Activated CD4-positive, alpha-beta memory T cell treated with anti-CD3 and anti-CD28 coated beads for 36 hours (primary cell): ENCODE measurements around the gene COP1. TPM values are rescaled to one million over a fixed set of nuclear protein-coding genes. Genes with fewer than 3 reads are reported as not detected.

Source experiments
- CTCF ChIA-PET: fragments of 350-600 bp; sonication (Branson Sonifier 250); formaldehyde crosslinking; loops from one replicate; lab custom pipeline; 2021; ENCODE audit warnings: antibody characterized with exemption, inconsistent platforms; lab: Charles Lee
- POLR2A ChIA-PET: fragments of 350-600 bp; sonication (Branson Sonifier 250); formaldehyde crosslinking; loops from one replicate; lab custom pipeline; 2021; ENCODE audit warnings: antibody characterized with exemption; lab: Charles Lee
- DNase-seq: peaks from one replicate; pipeline ENCODE4 v3.0.0-alpha.2; 2020
- H3K27ac Mint-ChIP-seq: one replicate; pipeline ENCODE4 v1.8.0; 2021; ENCODE audit warnings: mixed read lengths
- H3K27me3 Mint-ChIP-seq: one replicate; pipeline ENCODE4 v1.8.0; 2021; ENCODE audit warnings: mixed read lengths
- H3K36me3 Mint-ChIP-seq: one replicate; pipeline ENCODE4 v1.8.0; 2021; ENCODE audit warnings: mixed read lengths
- H3K4me1 Mint-ChIP-seq: one replicate; pipeline ENCODE4 v1.8.0; 2021; ENCODE audit warnings: low read depth, mixed read lengths
- H3K4me3 Mint-ChIP-seq: one replicate; pipeline ENCODE4 v1.8.0; 2021; ENCODE audit warnings: mild to moderate bottlenecking, mixed read lengths
- H3K9me3 Mint-ChIP-seq: one replicate; pipeline ENCODE4 v1.8.0; 2021; ENCODE audit warnings: mixed read lengths
- intact Hi-C: fragments of 100-400 bp; cut with micrococcal nuclease; formaldehyde crosslinking; loops from one replicate; pipeline ENCODE4 v1.15.1; 2023
- total RNA-seq, 2 experiments: library from RNA; stranded (reverse); gene quantifications; one replicate each; pipeline ENCODE4 v1.2.3, GENCODE V29; 2021

COP1 gene
- total RNA-seq, 2 experiments from 2014 or later: 34.2 to 34.7 TPM

GRCh38 chr1:175978926-175979325 is 228.2 kb downstream of the COP1 start:
- H3K27me3 Mint-ChIP-seq: no peaks in the 10 kb centered on the region
- ChIA-PET POLR2A (no interaction called here), CTCF (no interaction called here)
- H3K36me3 Mint-ChIP-seq: peaks cover 36% of the 10 kb centered on the region
- peaks cover 24% of the 10 kb centered on the region for H3K9me3 Mint-ChIP-seq
- no peak overlapping the region for H3K4me3 Mint-ChIP-seq
- no peak for DNase-seq
- no peak overlapping the region for H3K27ac Mint-ChIP-seq
- H3K4me1 Mint-ChIP-seq: peaks cover 4% of the 10 kb centered on the region
- intact Hi-C loops: no loop called here

GRCh38 chr1:175978476-175978875 is 228.6 kb downstream of the COP1 start:
- intact Hi-C loops: no loop called here
- H3K27ac Mint-ChIP-seq: no peak overlapping the region
- POLR2A ChIA-PET: no interaction called here
- peaks cover 4% of the 10 kb centered on the region for H3K4me1 Mint-ChIP-seq
- CTCF ChIA-PET: no interaction called here
- H3K9me3 Mint-ChIP-seq: peaks cover 20% of the 10 kb centered on the region
- DNase-seq: no peak
- no peaks in the 10 kb centered on the region for H3K27me3 Mint-ChIP-seq
- no peak overlapping the region for H3K4me3 Mint-ChIP-seq
- H3K36me3 Mint-ChIP-seq: peaks cover 36% of the 10 kb centered on the region

GRCh38 chr1:175976865-175977642 is 230.0 kb downstream of the COP1 start:
- peaks cover 4% of the 10 kb centered on the region for H3K4me1 Mint-ChIP-seq
- peaks cover 10% of the 10 kb centered on the region for H3K9me3 Mint-ChIP-seq
- ChIA-PET POLR2A (no interaction called here), CTCF (no interaction called here)
- intact Hi-C loops: no loop called here
- no peak for DNase-seq
- peaks cover 29% of the 10 kb centered on the region for H3K36me3 Mint-ChIP-seq
- no peak overlapping the region for H3K4me3 Mint-ChIP-seq
- H3K27ac Mint-ChIP-seq: no peak overlapping the region
- H3K27me3 Mint-ChIP-seq: no peaks in the 10 kb centered on the region

- ChIA-PET CTCF (no interaction called here), POLR2A (interaction anchor here (0.6 kb wide), 1 partner anchor 204 kb away, joined by 3 read pairs; no protein-coding TSS in a partner anchor)
- Mint-ChIP-seq H3K27me3 (no peaks in the 10 kb centered on the region), H3K36me3 (peaks cover 31% of the 10 kb centered on the region), H3K27ac (no peak overlapping the region), H3K4me3 (no peak overlapping the region), H3K4me1 (no peaks in the 10 kb centered on the region), H3K9me3 (no peaks in the 10 kb centered on the region)
- no peak for DNase-seq
- intact Hi-C loops: no loop called here
Observed at GRCh38 chr1:175969231-175969630, 237.9 kb downstream of the COP1 start.

GRCh38 chr1:175968486-175969172 is 238.5 kb downstream of the COP1 start:
- Mint-ChIP-seq H3K4me3 (no peak overlapping the region), H3K9me3 (no peaks in the 10 kb centered on the region), H3K4me1 (no peaks in the 10 kb centered on the region), H3K27me3 (no peaks in the 10 kb centered on the region), H3K27ac (no peak overlapping the region), H3K36me3 (peaks cover 27% of the 10 kb centered on the region)
- ChIA-PET POLR2A (interaction anchor here (0.6 kb wide), 1 partner anchor 205 kb away, joined by 3 read pairs; no protein-coding TSS in a partner anchor), CTCF (no interaction called here)
- DNase-seq: no peak
- intact Hi-C loops: no loop called here

GRCh38 chr1:175963740-175964139 is 243.3 kb downstream of the COP1 start:
- Mint-ChIP-seq H3K27me3 (no peaks in the 10 kb centered on the region), H3K4me1 (no peaks in the 10 kb centered on the region), H3K4me3 (no peak overlapping the region), H3K9me3 (no peaks in the 10 kb centered on the region), H3K27ac (no peak overlapping the region), H3K36me3 (peaks cover 28% of the 10 kb centered on the region)
- CTCF ChIA-PET: no interaction called here
- POLR2A ChIA-PET: no interaction called here
- intact Hi-C loops: no loop called here
- DNase-seq: no peak

GRCh38 chr1:175960169-175960568 is 246.9 kb downstream of the COP1 start:
- H3K36me3 Mint-ChIP-seq: peaks cover 33% of the 10 kb centered on the region

GRCh38 chr1:175951627-175952026 is 255.5 kb downstream of the COP1 start:
- no peaks in the 10 kb centered on the region for H3K9me3 Mint-ChIP-seq
- no peaks in the 10 kb centered on the region for H3K4me1 Mint-ChIP-seq
- no peak overlapping the region for H3K27ac Mint-ChIP-seq
- H3K27me3 Mint-ChIP-seq: no peaks in the 10 kb centered on the region
- intact Hi-C loops: no loop called here
- peaks cover 52% of the 10 kb centered on the region for H3K36me3 Mint-ChIP-seq
- no peak for DNase-seq
- H3K4me3 Mint-ChIP-seq: no peak overlapping the region
- CTCF ChIA-PET: no interaction called here
- POLR2A ChIA-PET: no interaction called here

More at GRCh38 chr1:175960169-175960568, 246.9 kb downstream of the COP1 start:
- Mint-ChIP-seq H3K27me3 (no peaks in the 10 kb centered on the region), H3K4me3 (no peak overlapping the region), H3K4me1 (no peaks in the 10 kb centered on the region), H3K9me3 (no peaks in the 10 kb centered on the region), H3K27ac (no peak overlapping the region)
- POLR2A ChIA-PET: no interaction called here
- DNase-seq: no peak
- CTCF ChIA-PET: no interaction called here
- intact Hi-C loops: no loop called here

- Mint-ChIP-seq H3K27me3 (no peaks in the 10 kb centered on the region), H3K9me3 (no peaks in the 10 kb centered on the region), H3K4me1 (no peaks in the 10 kb centered on the region), H3K4me3 (no peak overlapping the region), H3K27ac (no peak overlapping the region), H3K36me3 (peaks cover 55% of the 10 kb centered on the region)
- POLR2A ChIA-PET: no interaction called here
- CTCF ChIA-PET: no interaction called here
- intact Hi-C loops: no loop called here
- DNase-seq: no peak
Observed at GRCh38 chr1:175947771-175948170, 259.3 kb downstream of the COP1 start.

- H3K36me3 Mint-ChIP-seq: peaks cover 65% of the 10 kb centered on the region
- POLR2A ChIA-PET: no interaction called here
Observed at GRCh38 chr1:175944591-175944990, 262.5 kb downstream of the COP1 start.

GRCh38 chr1:175941164-175941563 is 265.9 kb downstream of the COP1 start:
- CTCF ChIA-PET: no interaction called here
- H3K9me3 Mint-ChIP-seq: peaks cover 4% of the 10 kb centered on the region
- POLR2A ChIA-PET: no interaction called here
- no peaks in the 10 kb centered on the region for H3K27me3 Mint-ChIP-seq
- DNase-seq: no peak
- intact Hi-C loops: no loop called here
- H3K4me3 Mint-ChIP-seq: no peak overlapping the region
- H3K4me1 Mint-ChIP-seq: no peaks in the 10 kb centered on the region
- peaks cover 69% of the 10 kb centered on the region for H3K36me3 Mint-ChIP-seq
- H3K27ac Mint-ChIP-seq: no peak overlapping the region

More at GRCh38 chr1:175944591-175944990, 262.5 kb downstream of the COP1 start:
- Mint-ChIP-seq H3K9me3 (no peaks in the 10 kb centered on the region), H3K4me3 (no peak overlapping the region), H3K27me3 (no peaks in the 10 kb centered on the region), H3K4me1 (no peaks in the 10 kb centered on the region), H3K27ac (no peak overlapping the region)
- CTCF ChIA-PET: no interaction called here
- intact Hi-C loops: no loop called here
- no peak for DNase-seq

GRCh38 chr1:175936736-175937135 is 270.4 kb downstream of the COP1 start:
- no peak for DNase-seq
- CTCF ChIA-PET: no interaction called here
- intact Hi-C loops: no loop called here
- H3K27ac Mint-ChIP-seq: no peak overlapping the region
- POLR2A ChIA-PET: no interaction called here
- H3K27me3 Mint-ChIP-seq: no peaks in the 10 kb centered on the region
- peaks cover 66% of the 10 kb centered on the region for H3K36me3 Mint-ChIP-seq
- peaks cover 16% of the 10 kb centered on the region for H3K9me3 Mint-ChIP-seq
- H3K4me1 Mint-ChIP-seq: no peaks in the 10 kb centered on the region
- no peak overlapping the region for H3K4me3 Mint-ChIP-seq
